CD14-positive monocyte (primary cell): ENCODE measurements around the gene ZNF407. TPM values are rescaled to one million over a fixed set of nuclear protein-coding genes. Genes with fewer than 3 reads are reported as not detected.

Source experiments
- DNase-seq, 3 donors: peaks; one replicate each; pipeline ENCODE4 v3.0.0-alpha.2; 2011 to 2022
- H2AFZ ChIP-seq: 2 replicates; pipeline ENCODE4 v1.6.0; 2012; ENCODE audit warnings: mild to moderate bottlenecking, low read depth, low read length, inconsistent platforms; ENCODE audit not compliant: insufficient read depth, poor library complexity, severe bottlenecking
- H3K27ac ChIP-seq, 2 donors: 1 replicate in 1 of 2; 2 replicates in 1 of 2; pipeline ENCODE4 v1.5.1; 2012 to 2013; ENCODE audit warnings: low read length in 2 of 2, control low read depth in 1 of 2, inconsistent platforms in 1 of 2, low read depth in 1 of 2, mild to moderate bottlenecking in 1 of 2
- H3K27me3 ChIP-seq, 2 donors: one replicate each; pipeline versions ENCODE4 v1.6.0 to v1.6.1; 2011 to 2013; ENCODE audit warnings: low read length in 2 of 2; ENCODE audit not compliant: control insufficient read depth in 2 of 2, insufficient read depth in 2 of 2
- H3K36me3 ChIP-seq, 2 donors: replicated peaks in 1 of 2; 1 replicate in 1 of 2; 2 replicates in 1 of 2; pipeline versions ENCODE4 v1.5.1 to v1.6.1; 2012 to 2013; ENCODE audit warnings: low read length in 2 of 2, control low read depth in 1 of 2, inconsistent platforms in 1 of 2, mild to moderate bottlenecking in 1 of 2; ENCODE audit not compliant: insufficient read depth in 2 of 2, control insufficient read depth in 1 of 2
- H3K4me1 ChIP-seq, 2 donors: 1 replicate in 1 of 2; 2 replicates in 1 of 2; pipeline versions ENCODE4 v1.5.1 to v1.6.1; 2012 to 2013; ENCODE audit warnings: low read length in 2 of 2, control low read depth in 1 of 2, inconsistent platforms in 1 of 2, mild to moderate bottlenecking in 1 of 2, moderate library complexity in 1 of 2; ENCODE audit not compliant: insufficient read depth in 2 of 2, control insufficient read depth in 1 of 2
- H3K4me2 ChIP-seq: replicated peaks from 2 replicates; pipeline ENCODE3; 2012; ENCODE audit warnings: low read length, moderate library complexity, mild to moderate bottlenecking; ENCODE audit not compliant: poor library complexity, severe bottlenecking; ENCODE audit errors: extremely low read depth
- H3K4me3 ChIP-seq, 3 experiments: fragments of 200-600 bp in 1 of 3; sonication (generic) in 1 of 3; replicated peaks in 1 of 3; 1 replicate in 2 of 3; 2 replicates in 1 of 3; pipeline ENCODE4 v1.5.1; 2011 to 2013; ENCODE audit warnings: low read length in 3 of 3, mild to moderate bottlenecking in 3 of 3, control low read depth in 2 of 3, low read depth in 2 of 3, inconsistent platforms in 1 of 3, moderate library complexity in 1 of 3
- H3K79me2 ChIP-seq: 2 replicates; pipeline ENCODE4 v1.6.0; 2012; ENCODE audit warnings: mild to moderate bottlenecking, control low read depth, inconsistent platforms, low read length, moderate library complexity; ENCODE audit not compliant: insufficient read depth
- H3K9ac ChIP-seq: 2 replicates; pipeline ENCODE4 v1.6.0; 2017; ENCODE audit warnings: low read length, mild to moderate bottlenecking; ENCODE audit not compliant: insufficient read depth, poor library complexity, severe bottlenecking
- H3K9me3 ChIP-seq, 2 donors: replicated peaks in 1 of 2; 1 replicate in 1 of 2; 2 replicates in 1 of 2; pipeline versions ENCODE4 v1.5.1 to v1.6.1; 2012 to 2013; ENCODE audit warnings: low read length in 2 of 2, control low read depth in 1 of 2; ENCODE audit not compliant: control insufficient read depth in 1 of 2, insufficient read depth in 1 of 2
- H4K20me1 ChIP-seq: 2 replicates; pipeline ENCODE4 v1.6.0; 2012; ENCODE audit warnings: mild to moderate bottlenecking, low read length, control low read depth, moderate library complexity; ENCODE audit not compliant: insufficient read depth
- H3K27ac Mint-ChIP-seq, 7 donors: one replicate each; pipeline ENCODE4 v1.8.0; 2020; ENCODE audit warnings: mild to moderate bottlenecking in 7 of 7, mixed read lengths in 7 of 7, moderate library complexity in 6 of 7, inconsistent platforms in 2 of 7
- H3K27me3 Mint-ChIP-seq, 3 donors: one replicate each; pipeline ENCODE4 v1.8.0; 2021 to 2022; ENCODE audit warnings: low read depth in 3 of 3, mild to moderate bottlenecking in 3 of 3, mixed read lengths in 3 of 3, moderate library complexity in 3 of 3, inconsistent platforms in 1 of 3
- H3K36me3 Mint-ChIP-seq, 2 donors: one replicate each; pipeline ENCODE4 v1.8.0; 2020; ENCODE audit warnings: mixed read lengths in 2 of 2, inconsistent platforms in 1 of 2, mild to moderate bottlenecking in 1 of 2
- H3K4me1 Mint-ChIP-seq: one replicate; pipeline ENCODE4 v1.8.0; 2020; ENCODE audit warnings: mild to moderate bottlenecking, mixed read lengths
- H3K4me3 Mint-ChIP-seq, 2 donors: one replicate each; pipeline ENCODE4 v1.8.0; 2020; ENCODE audit warnings: mild to moderate bottlenecking in 2 of 2, mixed read lengths in 2 of 2, moderate library complexity in 1 of 2
- H3K9me3 Mint-ChIP-seq, 7 donors: one replicate each; pipeline ENCODE4 v1.8.0; 2020 to 2022; ENCODE audit warnings: mixed read lengths in 7 of 7, mild to moderate bottlenecking in 6 of 7, moderate library complexity in 6 of 7, inconsistent platforms in 2 of 7
- CTCF ChIP-seq: fragments of 200-600 bp; IDR thresholded peaks from one replicate; pipeline ENCODE4 v1.8.0; 2022; ENCODE audit warnings: antibody characterized with exemption, mild to moderate bottlenecking
- WGBS: methylation state at CpG from one replicate; pipeline ENCODE4 v1.1.5; 2013; ENCODE audit warnings: missing lambda C conversion rate; ENCODE audit not compliant: insufficient coverage; 5-methylcytosine and 5-hydroxymethylcytosine counted together
- intact Hi-C, 2 donors: fragments of 100-400 bp; cut with micrococcal nuclease; formaldehyde crosslinking; loops; one replicate each; pipeline versions ENCODE4 v1.15.0 to v1.15.1; 2023
- polyA plus RNA-seq, 3 donors: library from polyadenylated mRNA; depleted of rRNA in 1 of 3; unstranded in 2 of 3; stranded (reverse) in 1 of 3; fragments of 300-500 nt in 2 of 3; fragments of >200 nt in 1 of 3; fragmentation: Illumina TruSeq in 2 of 3; gene quantifications; 1 replicate in 2 of 3; 2 replicates in 1 of 3; pipeline ENCODE4 v1.2.3, GENCODE V29; 2012 to 2021

Gene ZNF407
- polyA plus RNA-seq, 3 donors, result 1.3 to 3.6 (median 1.6) TPM

GRCh38 chr18:74951165-74951760, 353.6 kb downstream of the ZNF407 start:
- Histone ChIP-seq H3K27ac (no peak overlapping the region), H3K4me1 (peaks cover 9 to 13% of the 10 kb centered on the region in 2 donors), H3K9me3 (no peaks in the 10 kb centered on the region), H3K4me2 (no peak overlapping the region), H3K4me3 (no peak overlapping the region), H3K79me2 (no peaks in the 10 kb centered on the region), H3K36me3 (no peaks in the 10 kb centered on the region), H2AFZ (no peak overlapping the region), H3K27me3 (no peaks in the 10 kb centered on the region), H4K20me1 (no peaks in the 10 kb centered on the region), H3K9ac (no peak overlapping the region)
- H3K9me3 Mint-ChIP-seq, result no peaks in the 10 kb centered on the region
- H3K27me3 Mint-ChIP-seq, result no peaks in the 10 kb centered on the region
- no peak overlapping the region for H3K27ac Mint-ChIP-seq
- no peak for DNase-seq
- H3K4me1 Mint-ChIP-seq, result peaks cover 4% of the 10 kb centered on the region
- H3K36me3 Mint-ChIP-seq, result peaks cover 0 to 2% of the 10 kb centered on the region in 2 donors
- 95% methylated on average over 3 of the region's 4 CpGs for WGBS
- intact Hi-C loops, result no loop called here
- H3K4me3 Mint-ChIP-seq, result no peak overlapping the region
- TF ChIP-seq CTCF, result no peak

GRCh38 chr18:74957588-74958224, 360.0 kb downstream of the ZNF407 start:
- Histone ChIP-seq H3K27me3 (no peaks in the 10 kb centered on the region), H3K36me3 (no peaks in the 10 kb centered on the region), H3K4me3 (no peak overlapping the region), H3K79me2 (no peaks in the 10 kb centered on the region), H3K9me3 (no peaks in the 10 kb centered on the region), H3K4me2 (no peak overlapping the region), H4K20me1 (no peaks in the 10 kb centered on the region), H3K27ac (no peak overlapping the region), H3K9ac (no peak overlapping the region), H2AFZ (no peak overlapping the region), H3K4me1 (peaks cover 14 to 21% of the 10 kb centered on the region in 2 donors)
- no peak for DNase-seq
- no peak for TF ChIP-seq CTCF
- H3K9me3 Mint-ChIP-seq, result no peaks in the 10 kb centered on the region
- H3K27me3 Mint-ChIP-seq, result no peaks in the 10 kb centered on the region
- H3K27ac Mint-ChIP-seq, result no peak overlapping the region
- 100% methylated on average over 4 of the region's 8 CpGs for WGBS
- peaks cover 5% of the 10 kb centered on the region for H3K4me1 Mint-ChIP-seq
- no peak overlapping the region for H3K4me3 Mint-ChIP-seq
- peaks cover 12 to 15% of the 10 kb centered on the region in 2 donors for H3K36me3 Mint-ChIP-seq
- intact Hi-C loops, result no loop called here
